ENCODE measurements around the gene HSD17B10. TPM values are rescaled to one million over a fixed set of nuclear protein-coding genes. Genes with fewer than 3 reads are reported as not detected.
"Not testable (repeated sequence)": the region's sequence is repeated elsewhere in the genome, so short reads cannot be mapped to it uniquely, and the experiment has no call there.

The HSD17B10 gene
- total and polyA plus RNA-seq, 5 donors from 2014 or later, result 54.5 to 155 (median 139) TPM

- H3K36me3 ChIP-seq (ENCODE audit: control insufficient read depth, insufficient read depth, low read length); H3K36me3 Mint-ChIP-seq; H3K4me3 ChIP-seq (ENCODE audit: low read depth, low read length); H3K9me3 ChIP-seq (ENCODE audit: control insufficient read depth in 2 of 2, low read length in 2 of 2); DNase-seq; H3K27me3 Mint-ChIP-seq; H3K27me3 ChIP-seq (ENCODE audit: control insufficient read depth, insufficient read depth, low read length); ATAC-seq (ENCODE audit: low read depth in 2 of 2); H3K9me3 Mint-ChIP-seq: not testable (repeated sequence)
- Mint-ChIP-seq H3K4me1 (peaks cover 10 to 54% (median 20%) of the 10 kb centered on the region in 4 donors), H3K27ac (peak overlapping the region; percentile 3 to 97 (median 43)), H3K4me3 (peak overlapping the region; percentile 88 to 99 (median 92))
- H3K27ac ChIP-seq (ENCODE audit: insufficient read depth, low read length, poor library complexity, severe bottlenecking), result peak overlapping the region; percentile 95
- H3K4me1 ChIP-seq (ENCODE audit: control insufficient read depth, insufficient read depth, low read length, poor library complexity, severe bottlenecking), result peaks cover 24% of the 10 kb centered on the region
These were observed 13.8 kb downstream of the HSD17B10 start for GRCh38 chrX:53420351-53420750.

GRCh38 chrX:53412446-53412845, 21.7 kb downstream of the HSD17B10 start:
- peaks cover 1 to 28% (median 4%) of the 10 kb centered on the region in 4 donors for H3K4me1 Mint-ChIP-seq
- DNase-seq (no peak), ATAC-seq (ENCODE audit: low read depth in 2 of 2) (no peak)
- no peaks in the 10 kb centered on the region for H3K27me3 Mint-ChIP-seq
- no peak overlapping the region for H3K27ac ChIP-seq (ENCODE audit: insufficient read depth, low read length, poor library complexity, severe bottlenecking)
- H3K36me3 ChIP-seq (ENCODE audit: control insufficient read depth, insufficient read depth, low read length), result peaks cover 66% of the 10 kb centered on the region
- H3K36me3 Mint-ChIP-seq, result peaks cover 46% of the 10 kb centered on the region
- H3K4me3 ChIP-seq (ENCODE audit: low read depth, low read length), result no peak overlapping the region
- no peaks in the 10 kb centered on the region for H3K4me1 ChIP-seq (ENCODE audit: control insufficient read depth, insufficient read depth, low read length, poor library complexity, severe bottlenecking)
- H3K4me3 Mint-ChIP-seq, result no peak overlapping the region
- H3K9me3 Mint-ChIP-seq, result no peaks in the 10 kb centered on the region
- H3K27me3 ChIP-seq (ENCODE audit: control insufficient read depth, insufficient read depth, low read length), result no peaks in the 10 kb centered on the region
- H3K27ac Mint-ChIP-seq, result peak overlapping the region in 1 of 3 donors; percentile 74
- no peaks in the 10 kb centered on the region for H3K9me3 ChIP-seq (ENCODE audit: control insufficient read depth in 2 of 2, low read length in 2 of 2)

- H3K4me3 ChIP-seq (ENCODE audit: low read depth, low read length), result no peak overlapping the region
- no peaks in the 10 kb centered on the region for H3K4me1 ChIP-seq (ENCODE audit: control insufficient read depth, insufficient read depth, low read length, poor library complexity, severe bottlenecking)
- H3K4me3 Mint-ChIP-seq, result no peak overlapping the region
- no peak for DNase-seq
- H3K27ac ChIP-seq (ENCODE audit: insufficient read depth, low read length, poor library complexity, severe bottlenecking), result no peak overlapping the region
- peaks cover 0 to 5% (median 2%) of the 10 kb centered on the region in 4 donors for H3K4me1 Mint-ChIP-seq
- H3K9me3 Mint-ChIP-seq, result no peaks in the 10 kb centered on the region
- no peaks in the 10 kb centered on the region for H3K27me3 Mint-ChIP-seq
- no peak overlapping the region for H3K27ac Mint-ChIP-seq
- H3K9me3 ChIP-seq (ENCODE audit: control insufficient read depth in 2 of 2, low read length in 2 of 2), result no peaks in the 10 kb centered on the region
- no peaks in the 10 kb centered on the region for H3K27me3 ChIP-seq (ENCODE audit: control insufficient read depth, insufficient read depth, low read length)
- peaks cover 63% of the 10 kb centered on the region for H3K36me3 ChIP-seq (ENCODE audit: control insufficient read depth, insufficient read depth, low read length)
- H3K36me3 Mint-ChIP-seq, result peaks cover 62% of the 10 kb centered on the region
- ATAC-seq (ENCODE audit: low read depth in 2 of 2), result no peak
These were observed 30.6 kb downstream of the HSD17B10 start for GRCh38 chrX:53403535-53403934.

- Histone ChIP-seq H3K4me3 (ENCODE audit: low read depth, low read length) (no peak overlapping the region), H3K27ac (ENCODE audit: insufficient read depth, low read length, poor library complexity, severe bottlenecking) (no peak overlapping the region), H3K9me3 (ENCODE audit: control insufficient read depth in 2 of 2, low read length in 2 of 2) (no peaks in the 10 kb centered on the region), H3K36me3 (ENCODE audit: control insufficient read depth, insufficient read depth, low read length) (peaks cover 44% of the 10 kb centered on the region), H3K27me3 (ENCODE audit: control insufficient read depth, insufficient read depth, low read length) (no peaks in the 10 kb centered on the region), H3K4me1 (ENCODE audit: control insufficient read depth, insufficient read depth, low read length, poor library complexity, severe bottlenecking) (no peaks in the 10 kb centered on the region)
- Mint-ChIP-seq H3K4me1 (peaks cover 0 to 5% (median 2%) of the 10 kb centered on the region in 4 donors), H3K27ac (no peak overlapping the region), H3K9me3 (peaks cover 0 to 1% (median 0%) of the 10 kb centered on the region in 7 donors), H3K36me3 (peaks cover 57% of the 10 kb centered on the region), H3K4me3 (no peak overlapping the region), H3K27me3 (no peaks in the 10 kb centered on the region)
- DNase-seq (no peak), ATAC-seq (ENCODE audit: low read depth in 2 of 2) (no peak)
These were observed 36.0 kb downstream of the HSD17B10 start for GRCh38 chrX:53398216-53398615.

GRCh38 chrX:53395605-53396298, 38.4 kb downstream of the HSD17B10 start:
- Histone ChIP-seq H3K27me3 (ENCODE audit: control insufficient read depth, insufficient read depth, low read length) (no peaks in the 10 kb centered on the region), H3K4me1 (ENCODE audit: control insufficient read depth, insufficient read depth, low read length, poor library complexity, severe bottlenecking) (no peaks in the 10 kb centered on the region), H3K27ac (ENCODE audit: insufficient read depth, low read length, poor library complexity, severe bottlenecking) (no peak overlapping the region), H3K9me3 (ENCODE audit: control insufficient read depth in 2 of 2, low read length in 2 of 2) (no peaks in the 10 kb centered on the region), H3K4me3 (ENCODE audit: low read depth, low read length) (no peak overlapping the region), H3K36me3 (ENCODE audit: control insufficient read depth, insufficient read depth, low read length) (peaks cover 44% of the 10 kb centered on the region)
- H3K4me3 Mint-ChIP-seq, result no peak overlapping the region
- peaks cover 45% of the 10 kb centered on the region for H3K36me3 Mint-ChIP-seq
- ATAC-seq (ENCODE audit: low read depth in 2 of 2) (no peak), DNase-seq (no peak)
- H3K27me3 Mint-ChIP-seq, result no peaks in the 10 kb centered on the region
- peaks cover 0 to 1% (median 0%) of the 10 kb centered on the region in 7 donors for H3K9me3 Mint-ChIP-seq
- H3K4me1 Mint-ChIP-seq, result peaks cover 0 to 4% (median 0%) of the 10 kb centered on the region in 4 donors
- peak overlapping the region in 2 of 3 donors; percentile 33 to 73 for H3K27ac Mint-ChIP-seq

GRCh38 chrX:53383376-53384076, 50.6 kb downstream of the HSD17B10 start:
- Histone ChIP-seq H3K9me3 (ENCODE audit: control insufficient read depth in 2 of 2, low read length in 2 of 2) (no peaks in the 10 kb centered on the region), H3K4me3 (ENCODE audit: low read depth, low read length) (no peak overlapping the region), H3K36me3 (ENCODE audit: control insufficient read depth, insufficient read depth, low read length) (peaks cover 63% of the 10 kb centered on the region), H3K27me3 (ENCODE audit: control insufficient read depth, insufficient read depth, low read length) (no peaks in the 10 kb centered on the region), H3K4me1 (ENCODE audit: control insufficient read depth, insufficient read depth, low read length, poor library complexity, severe bottlenecking) (no peaks in the 10 kb centered on the region), H3K27ac (ENCODE audit: insufficient read depth, low read length, poor library complexity, severe bottlenecking) (no peak overlapping the region)
- ATAC-seq (ENCODE audit: low read depth in 2 of 2) (no peak), DNase-seq (no peak)
- H3K4me1 Mint-ChIP-seq, result peaks cover 0 to 6% (median 1%) of the 10 kb centered on the region in 4 donors
- no peaks in the 10 kb centered on the region for H3K27me3 Mint-ChIP-seq
- H3K36me3 Mint-ChIP-seq, result peaks cover 52% of the 10 kb centered on the region
- no peak overlapping the region for H3K4me3 Mint-ChIP-seq
- no peaks in the 10 kb centered on the region for H3K9me3 Mint-ChIP-seq
- H3K27ac Mint-ChIP-seq, result peak overlapping the region in 1 of 3 donors; percentile 73
